Germinal center (tissue), 1 donor: ENCODE data around the gene DNPH1.

Source experiments
- DNase-seq: peaks from one replicate; pipeline ENCODE4 v3.0.0; 2012; ENCODE audit warnings: mixed read lengths, low spot score

The DNPH1 gene

DNA sequence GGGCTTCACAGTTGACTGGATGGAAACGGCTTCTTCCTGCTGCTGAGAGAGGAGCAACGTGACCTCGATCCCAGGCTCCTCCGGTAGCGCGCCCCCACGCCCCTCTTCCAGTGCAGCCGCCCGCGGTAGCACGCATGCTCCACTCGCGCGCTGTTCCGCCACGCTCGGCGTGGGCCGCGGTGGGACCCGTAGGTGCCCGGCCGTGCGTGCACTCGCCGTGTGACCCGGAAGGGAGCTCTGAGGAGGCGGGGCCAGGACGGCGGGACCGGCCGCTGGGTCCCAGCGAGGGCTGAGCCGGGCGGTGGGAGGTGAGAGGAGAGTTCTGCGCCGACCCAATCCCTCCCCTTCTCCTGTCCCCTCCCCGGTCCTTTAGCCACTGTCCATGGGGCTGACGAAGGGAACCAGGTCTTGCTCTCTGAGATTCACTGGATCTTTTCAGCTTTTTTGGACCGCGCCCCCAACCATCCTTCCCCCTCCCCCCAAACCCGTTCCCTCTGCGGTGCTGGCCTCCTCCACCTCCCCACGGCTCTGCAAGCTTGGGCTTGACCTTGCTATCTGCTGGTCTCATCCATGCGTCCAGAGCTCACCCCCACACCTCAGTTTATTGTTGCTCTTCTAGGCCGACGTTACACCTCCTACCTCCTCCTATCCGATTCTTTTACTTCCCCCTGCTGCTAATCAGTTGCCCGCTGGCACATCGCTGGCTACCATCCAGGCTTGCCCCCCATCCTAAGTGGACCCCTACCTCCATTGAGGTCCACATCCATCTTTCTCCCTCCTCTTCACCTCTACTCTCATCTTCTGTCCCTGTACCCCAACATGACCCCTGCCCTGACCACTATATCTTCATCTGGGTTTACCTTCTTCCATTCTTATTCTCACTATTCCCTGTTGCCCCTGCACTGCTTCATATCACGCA lies 47.1 kb downstream of the DNPH1 start, which contains the start of gene CUL9:
CUL9 (plus strand) TSS at position 255 of the 919 bp plus-strand sequence. CDS start 2,115 bp downstream, outside the sequence.
- peak; percentile 90 for DNase-seq

DNA sequence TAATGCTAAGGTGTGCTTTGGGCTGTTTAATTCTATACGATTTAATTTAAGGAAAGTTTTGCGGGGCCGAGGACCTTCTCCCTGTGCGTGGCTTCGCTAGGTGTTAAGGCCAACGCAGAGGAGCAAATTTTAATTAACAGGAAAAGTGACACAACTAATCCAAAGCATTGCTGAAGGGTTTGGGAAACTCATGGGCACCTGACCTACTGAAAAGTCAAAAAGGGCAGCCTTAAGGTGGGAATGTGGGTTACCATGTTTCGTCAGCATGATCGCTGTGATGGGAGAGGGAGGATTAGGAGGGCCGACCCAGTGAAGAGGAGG lies 47.7 kb downstream of the DNPH1 start:
- no peak for DNase-seq

DNA sequence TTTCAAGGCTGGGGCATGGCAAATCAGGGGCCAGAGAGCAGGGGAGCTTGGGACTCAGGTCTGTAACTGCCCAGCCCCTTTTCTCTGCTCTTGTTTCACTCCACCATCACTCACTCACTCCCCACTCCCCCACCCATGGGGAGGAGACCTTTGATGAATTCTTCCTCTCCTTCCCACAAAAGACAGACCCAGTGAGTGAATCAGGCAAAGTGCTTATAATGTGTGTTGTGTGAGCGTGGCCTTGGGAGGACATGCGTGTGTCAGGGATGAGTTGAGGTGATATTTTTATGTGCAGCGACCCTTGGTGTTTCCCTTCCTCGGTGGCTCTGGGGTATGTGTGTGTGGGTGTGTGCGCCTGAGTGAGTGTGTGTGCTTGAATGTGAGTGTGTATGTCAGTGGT lies 48.3 kb downstream of the DNPH1 start:
- no peak for DNase-seq

DNA sequence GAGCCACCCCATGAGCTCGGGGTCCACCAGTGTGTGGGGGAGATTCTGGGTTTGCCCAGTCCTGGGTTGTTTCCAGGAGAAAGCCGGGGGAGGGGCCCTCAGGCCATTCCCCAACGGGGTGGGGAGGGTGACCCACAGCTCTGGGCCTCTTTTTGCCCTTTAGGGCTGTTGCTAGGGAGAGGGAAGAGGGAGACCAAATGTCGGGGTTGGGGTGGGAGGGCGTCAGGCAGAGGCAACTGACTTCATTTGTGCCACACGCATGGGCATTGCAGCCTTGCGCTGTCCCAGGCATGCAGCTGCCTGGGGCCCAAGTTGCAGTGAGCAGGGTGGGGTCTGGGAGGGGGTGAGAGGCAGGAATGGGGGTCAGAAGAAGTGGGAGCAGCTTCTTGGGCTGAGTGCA lies 49.2 kb downstream of the DNPH1 start:
- DNase-seq = no peak

DNA sequence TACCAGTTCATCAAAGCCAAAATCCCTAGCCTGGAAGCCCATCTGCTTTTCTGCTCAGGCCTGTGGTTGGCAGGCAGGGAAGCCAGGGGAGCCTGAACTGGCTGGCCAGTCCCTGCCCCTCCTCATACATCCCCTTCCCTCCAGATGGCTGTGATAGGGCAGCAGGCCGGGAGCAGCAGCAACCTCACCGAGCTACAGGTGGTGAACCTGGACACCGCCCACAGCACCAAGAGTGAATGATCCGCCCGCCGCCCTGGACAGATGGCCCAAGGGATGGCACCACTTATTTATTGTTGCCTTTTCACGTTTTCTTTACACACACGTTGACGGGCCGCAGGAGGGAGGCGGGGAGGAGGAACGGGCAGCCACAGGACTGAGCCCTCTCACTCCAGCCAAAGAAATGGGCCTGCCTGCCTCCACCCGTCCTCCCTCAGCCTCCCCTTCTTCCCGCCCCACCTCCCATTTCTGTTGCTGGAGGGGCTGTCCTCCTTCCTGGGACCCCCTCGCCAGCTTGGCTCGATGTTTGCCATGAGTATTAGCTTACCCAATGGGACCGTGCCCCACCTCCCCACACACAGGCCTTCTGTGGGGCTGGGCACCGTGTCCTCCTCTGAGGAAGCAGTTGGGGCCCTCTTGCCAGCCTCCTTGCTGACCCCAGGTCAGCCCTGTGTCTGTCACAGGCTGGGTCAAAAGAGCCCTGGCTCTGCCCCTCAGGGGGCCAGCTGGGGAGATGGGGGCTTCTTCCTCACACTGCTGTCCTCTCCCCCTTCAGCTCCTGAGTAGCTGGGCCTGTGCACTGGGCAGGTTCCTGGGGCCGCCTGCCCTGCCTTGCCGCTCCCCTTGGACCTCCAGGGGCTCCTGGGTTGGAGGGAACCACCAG lies 50.1 kb downstream of the DNPH1 start:
- no peak for DNase-seq

DNA sequence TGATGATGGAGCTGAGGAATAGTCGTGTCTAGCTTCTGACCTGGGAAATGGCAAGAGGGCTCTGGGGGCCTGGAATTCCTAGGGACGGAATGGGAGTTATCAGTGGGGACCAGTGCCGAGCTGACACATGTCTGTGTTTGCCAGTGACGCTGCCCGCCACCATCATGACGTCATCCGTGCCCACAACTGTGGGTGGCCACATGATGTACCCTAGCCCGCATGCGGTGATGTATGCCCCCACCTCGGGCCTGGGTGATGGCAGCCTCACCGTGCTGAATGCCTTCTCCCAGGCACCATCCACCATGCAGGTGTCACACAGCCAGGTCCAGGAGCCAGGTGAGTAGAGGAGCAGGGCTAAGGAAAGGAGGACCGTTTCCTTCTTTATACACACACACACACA lies 51.1 kb downstream of the DNPH1 start:
- DNase-seq = no peak

DNA sequence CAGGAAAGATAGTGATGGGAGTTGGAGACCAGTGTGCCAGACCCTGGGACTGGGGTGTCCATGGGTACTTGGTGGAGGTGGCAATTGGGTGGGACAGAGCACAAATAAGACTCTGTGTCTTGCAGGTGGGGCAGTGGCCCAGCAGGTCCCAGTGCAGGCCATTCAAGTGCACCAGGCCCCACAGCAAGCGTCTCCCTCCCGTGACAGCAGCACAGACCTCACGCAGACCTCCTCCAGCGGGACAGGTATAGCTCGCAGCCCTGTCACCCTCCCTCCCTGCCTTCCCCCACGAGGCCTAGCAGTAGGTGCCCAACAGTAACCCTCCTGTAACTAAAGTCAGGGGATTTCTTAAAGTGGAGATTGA lies 52.9 kb downstream of the DNPH1 start:
- no peak for DNase-seq

DNA sequence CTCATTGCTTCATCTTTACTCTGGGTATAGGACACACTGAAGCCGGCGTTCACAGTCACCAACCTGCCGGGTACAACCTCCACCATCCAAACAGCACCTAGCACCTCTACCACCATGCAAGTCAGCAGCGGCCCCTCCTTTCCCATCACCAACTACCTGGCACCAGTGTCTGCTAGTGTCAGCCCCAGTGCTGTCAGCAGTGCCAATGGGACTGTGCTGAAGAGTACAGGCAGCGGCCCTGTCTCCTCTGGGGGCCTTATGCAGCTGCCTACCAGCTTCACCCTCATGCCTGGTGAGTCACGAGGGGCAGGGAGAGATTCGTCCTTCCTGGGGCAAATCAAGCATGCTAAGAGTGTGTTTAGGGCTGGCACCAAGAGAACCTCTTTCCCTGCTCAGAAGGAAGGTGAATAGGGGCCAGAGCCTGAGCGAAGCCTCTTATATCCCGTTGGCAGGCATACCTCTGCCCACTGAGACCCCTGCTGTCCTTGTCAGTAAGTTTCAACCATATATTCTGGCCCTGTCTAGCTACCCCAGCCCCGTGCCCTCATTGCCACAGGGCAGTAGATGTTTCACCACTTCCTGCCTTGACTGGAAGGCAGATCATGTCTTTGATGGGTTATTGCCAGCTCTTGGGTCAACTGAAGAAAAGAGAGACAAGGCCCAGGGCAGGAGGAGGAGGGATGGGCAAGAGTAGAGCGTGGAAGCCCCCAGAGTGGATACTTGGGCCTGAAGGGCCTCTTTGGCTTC lies 53.4 kb downstream of the DNPH1 start:
- DNase-seq = no peak
